GM23248 (cell line): ENCODE measurements around the gene C10orf71. TPM values are rescaled to one million over a fixed set of nuclear protein-coding genes. Genes with fewer than 3 reads are reported as not detected.

Source experiments
- DNase-seq: peaks from one replicate; pipeline ENCODE4 v3.0.0-alpha.2; 2015
- H2AFZ ChIP-seq: fragments of 200-600 bp; sonication (generic); 2 replicates; pipeline ENCODE4 v1.6.1; 2016; ENCODE audit warnings: antibody characterized with exemption
- H3F3A ChIP-seq: fragments of 200-600 bp; sonication (generic); 2 replicates; pipeline ENCODE4 v1.6.1; 2016; ENCODE audit warnings: mild to moderate bottlenecking, antibody characterized with exemption, mixed run types; ENCODE audit not compliant: insufficient read depth
- H3K27ac ChIP-seq: fragments of 200-600 bp; sonication (generic); 2 replicates; pipeline ENCODE4 v1.5.1; 2016; ENCODE audit warnings: mild to moderate bottlenecking
- H3K27me3 ChIP-seq: fragments of 200-600 bp; sonication (generic); replicated peaks from 2 replicates; pipeline ENCODE4 v1.6.1; 2016; ENCODE audit warnings: mild to moderate bottlenecking; ENCODE audit not compliant: insufficient read depth
- H3K36me3 ChIP-seq: fragments of 200-600 bp; sonication (generic); 2 replicates; pipeline ENCODE4 v1.6.1; 2016; ENCODE audit warnings: low read depth, mild to moderate bottlenecking
- H3K4me1 ChIP-seq: fragments of 200-600 bp; sonication (generic); 2 replicates; pipeline ENCODE4 v1.6.1; 2016; ENCODE audit warnings: mild to moderate bottlenecking; ENCODE audit not compliant: insufficient read depth
- H3K4me2 ChIP-seq: fragments of 200-600 bp; sonication (generic); one replicate; pipeline ENCODE4 v1.6.1; 2016; ENCODE audit warnings: mild to moderate bottlenecking; ENCODE audit not compliant: unreplicated experiment
- H3K4me3 ChIP-seq: fragments of 200-600 bp; sonication (generic); 2 replicates; pipeline ENCODE4 v1.5.1; 2016; ENCODE audit warnings: mild to moderate bottlenecking
- H3K79me2 ChIP-seq: fragments of 200-600 bp; sonication (generic); 2 replicates; pipeline ENCODE4 v1.6.1; 2016; ENCODE audit warnings: mild to moderate bottlenecking; ENCODE audit not compliant: insufficient read depth
- H3K9ac ChIP-seq: fragments of 200-600 bp; sonication (generic); 2 replicates; pipeline ENCODE4 v1.6.1; 2016; ENCODE audit warnings: mild to moderate bottlenecking
- H3K9me2 ChIP-seq: fragments of 200-600 bp; sonication (generic); 2 replicates; pipeline ENCODE4 v1.6.1; 2016; ENCODE audit warnings: mixed run types, mild to moderate bottlenecking, moderate library complexity; ENCODE audit not compliant: insufficient read depth
- H3K9me3 ChIP-seq: fragments of 200-600 bp; sonication (generic); one replicate; pipeline ENCODE4 v1.6.1; 2017; ENCODE audit warnings: low read depth
- H4K20me1 ChIP-seq: fragments of 200-600 bp; sonication (generic); 2 replicates; pipeline ENCODE4 v1.6.0; 2016; ENCODE audit not compliant: insufficient read depth
- EZH2 ChIP-seq: fragments of 200-600 bp; sonication (generic); IDR thresholded peaks from 2 replicates; pipeline ENCODE4 v1.6.1; 2018; ENCODE audit warnings: antibody characterized with exemption, mild to moderate bottlenecking; ENCODE audit not compliant: insufficient read depth, poor library complexity, severe bottlenecking
- EZH2phosphoT487 ChIP-seq: fragments of 200-600 bp; sonication (generic); IDR thresholded peaks from 2 replicates; pipeline ENCODE4 v1.6.1; 2018; ENCODE audit warnings: antibody characterized with exemption, moderate library complexity, mild to moderate bottlenecking, low read depth; ENCODE audit not compliant: insufficient read depth
- WGBS, 2 experiments: methylation state at CpG; one replicate each; pipeline ENCODE4 v1.1.6; 2015 to 2017; ENCODE audit warnings: low lambda C conversion rate in 2 of 2, low coverage in 1 of 2; ENCODE audit errors: missing lambda C conversion rate in 2 of 2; 5-methylcytosine and 5-hydroxymethylcytosine counted together
- in situ Hi-C: fragments of 300-500 bp; cut with MboI; formaldehyde crosslinking; loops from 2 replicates; pipeline ENCODE4 v1.15.0; 2020
- polyA plus RNA-seq: library from polyadenylated mRNA; unstranded; fragments of >200 nt; fragmentation: Nextera tagmentation; extraction: Ambion mirVana; gene quantifications from 2 replicates; pipeline ENCODE4 v1.2.1, GENCODE V29; 2016
- total RNA-seq: library from RNA; depleted of rRNA; stranded (reverse); fragments of >200 nt; shearing (Covaris generic); gene quantifications from 2 replicates; pipeline ENCODE4 v1.2.3, GENCODE V29; 2014; rRNA removed

Gene C10orf71
- total and polyA plus RNA-seq, 2 experiments from 2014 or later = not detected

GRCh38 chr10:49370326-49371100, 71.5 kb downstream of the C10orf71 start:
- H3K27me3 ChIP-seq = peaks cover 16% of the 10 kb centered on the region
- H3K4me3 ChIP-seq = no peak overlapping the region
- H3K4me1 ChIP-seq = no peaks in the 10 kb centered on the region
- DNase-seq = no peak
- H3K36me3 ChIP-seq = no peaks in the 10 kb centered on the region
- H3F3A ChIP-seq = no peaks in the 10 kb centered on the region
- H3K9me2 ChIP-seq = no peaks in the 10 kb centered on the region
- no peaks in the 10 kb centered on the region for H3K79me2 ChIP-seq
- H3K27ac ChIP-seq = no peak overlapping the region
- H2AFZ ChIP-seq = no peak overlapping the region
- no peaks in the 10 kb centered on the region for H4K20me1 ChIP-seq
- WGBS, 2 experiments = 77 to 79% methylated on average over 8 of the region's 8 CpGs
- TF ChIP-seq EZH2phosphoT487 = no peak
- TF ChIP-seq EZH2 = no peak
- H3K9ac ChIP-seq = no peak overlapping the region
- in situ Hi-C loops = no loop called here
- no peaks in the 10 kb centered on the region for H3K9me3 ChIP-seq
- no peak overlapping the region for H3K4me2 ChIP-seq

- Histone ChIP-seq H2AFZ (no peak overlapping the region), H3F3A (no peaks in the 10 kb centered on the region), H3K36me3 (no peaks in the 10 kb centered on the region), H3K79me2 (no peaks in the 10 kb centered on the region), H3K9me3 (no peaks in the 10 kb centered on the region), H4K20me1 (no peaks in the 10 kb centered on the region), H3K9me2 (no peaks in the 10 kb centered on the region), H3K4me1 (no peaks in the 10 kb centered on the region), H3K27ac (no peak overlapping the region), H3K4me3 (no peak overlapping the region), H3K4me2 (no peak overlapping the region), H3K9ac (no peak overlapping the region), H3K27me3 (peaks cover 20% of the 10 kb centered on the region)
- peak; percentile 18 for DNase-seq
- 15 to 17% methylated on average over 3 of the region's 3 CpGs for WGBS, 2 experiments
- no peak for TF ChIP-seq EZH2phosphoT487
- no peak for TF ChIP-seq EZH2
- in situ Hi-C loops = no loop called here
Measured at GRCh38 chr10:49371967-49372366, 73.0 kb downstream of the C10orf71 start.

GRCh38 chr10:49373361-49373760, 74.4 kb downstream of the C10orf71 start:
- no peaks in the 10 kb centered on the region for H4K20me1 ChIP-seq
- no peak for TF ChIP-seq EZH2
- no peak for TF ChIP-seq EZH2phosphoT487
- no peaks in the 10 kb centered on the region for H3K4me1 ChIP-seq
- H3K27me3 ChIP-seq = peaks cover 31% of the 10 kb centered on the region
- DNase-seq = no peak
- H3K4me2 ChIP-seq = no peak overlapping the region
- H3F3A ChIP-seq = no peaks in the 10 kb centered on the region
- in situ Hi-C loops = no loop called here
- no peaks in the 10 kb centered on the region for H3K79me2 ChIP-seq
- 84 to 85% methylated on average over 5 of the region's 5 CpGs for WGBS, 2 experiments
- no peaks in the 10 kb centered on the region for H3K36me3 ChIP-seq
- no peak overlapping the region for H3K4me3 ChIP-seq
- no peaks in the 10 kb centered on the region for H3K9me3 ChIP-seq
- H3K9me2 ChIP-seq = no peaks in the 10 kb centered on the region
- H3K27ac ChIP-seq = no peak overlapping the region
- H2AFZ ChIP-seq = no peak overlapping the region
- no peak overlapping the region for H3K9ac ChIP-seq

- Histone ChIP-seq H3K79me2 (no peaks in the 10 kb centered on the region), H3K4me1 (no peaks in the 10 kb centered on the region), H3K27ac (no peak overlapping the region), H3K4me2 (no peak overlapping the region), H3K4me3 (no peak overlapping the region), H3K9me3 (no peaks in the 10 kb centered on the region), H3K9me2 (no peaks in the 10 kb centered on the region), H2AFZ (no peak overlapping the region), H3K9ac (no peak overlapping the region), H3K27me3 (peaks cover 31% of the 10 kb centered on the region), H3F3A (no peaks in the 10 kb centered on the region), H3K36me3 (no peaks in the 10 kb centered on the region), H4K20me1 (no peaks in the 10 kb centered on the region)
- in situ Hi-C loops = no loop called here
- DNase-seq = no peak
- WGBS, 2 experiments = 47 to 49% methylated on average over 5 of the region's 5 CpGs
- no peak for TF ChIP-seq EZH2phosphoT487
- TF ChIP-seq EZH2 = no peak
Measured at GRCh38 chr10:49374740-49375139, 75.8 kb downstream of the C10orf71 start.

- no peaks in the 10 kb centered on the region for H3K9me3 ChIP-seq
- H3K4me1 ChIP-seq = no peaks in the 10 kb centered on the region
- no peaks in the 10 kb centered on the region for H3K36me3 ChIP-seq
- no peaks in the 10 kb centered on the region for H4K20me1 ChIP-seq
- 33 to 37% methylated on average over 3 of the region's 3 CpGs for WGBS, 2 experiments
- no peak overlapping the region for H3K9ac ChIP-seq
- H2AFZ ChIP-seq = no peak overlapping the region
- H3K4me2 ChIP-seq = no peak overlapping the region
- H3F3A ChIP-seq = no peaks in the 10 kb centered on the region
- no peak overlapping the region for H3K4me3 ChIP-seq
- H3K9me2 ChIP-seq = no peaks in the 10 kb centered on the region
- no peak overlapping the region for H3K27ac ChIP-seq
- in situ Hi-C loops = no loop called here
- no peak for DNase-seq
- no peaks in the 10 kb centered on the region for H3K79me2 ChIP-seq
- TF ChIP-seq EZH2phosphoT487 (no peak), EZH2 (no peak)
- H3K27me3 ChIP-seq = peaks cover 34% of the 10 kb centered on the region
Measured at GRCh38 chr10:49375611-49376010, 76.6 kb downstream of the C10orf71 start.

Other genes starting within 250 kb of the C10orf71 start
- gene VSTM4, start 183.6 kb upstream of the C10orf71 start, total RNA-seq = 8.7 and 9.5 TPM in 2 replicates
- gene VSTM4, start 183.6 kb upstream of the C10orf71 start, polyA plus RNA-seq = 12.3 and 12.4 TPM in 2 replicates
- gene FAM170B, start 165.1 kb upstream of the C10orf71 start, total RNA-seq = not detected in 2 replicates
- gene FAM170B, start 165.1 kb upstream of the C10orf71 start, polyA plus RNA-seq = not detected in 2 replicates
- not detected in 2 replicates for gene TMEM273, start 110.8 kb upstream of the C10orf71 start, total RNA-seq
- not detected in 2 replicates for gene TMEM273, start 110.8 kb upstream of the C10orf71 start, polyA plus RNA-seq
- not detected in 2 replicates for gene DRGX, start 96.9 kb downstream of the C10orf71 start, total RNA-seq
- 0.09 and 0.20 TPM in 2 replicates for gene DRGX, start 96.9 kb downstream of the C10orf71 start, polyA plus RNA-seq
- 69.2 and 101 TPM in 2 replicates for gene ERCC6, start 240.0 kb downstream of the C10orf71 start, total RNA-seq
- gene ERCC6, start 240.0 kb downstream of the C10orf71 start, polyA plus RNA-seq = 47.6 and 50.8 TPM in 2 replicates